ENCODE data around the gene LITAFD.

DNA sequence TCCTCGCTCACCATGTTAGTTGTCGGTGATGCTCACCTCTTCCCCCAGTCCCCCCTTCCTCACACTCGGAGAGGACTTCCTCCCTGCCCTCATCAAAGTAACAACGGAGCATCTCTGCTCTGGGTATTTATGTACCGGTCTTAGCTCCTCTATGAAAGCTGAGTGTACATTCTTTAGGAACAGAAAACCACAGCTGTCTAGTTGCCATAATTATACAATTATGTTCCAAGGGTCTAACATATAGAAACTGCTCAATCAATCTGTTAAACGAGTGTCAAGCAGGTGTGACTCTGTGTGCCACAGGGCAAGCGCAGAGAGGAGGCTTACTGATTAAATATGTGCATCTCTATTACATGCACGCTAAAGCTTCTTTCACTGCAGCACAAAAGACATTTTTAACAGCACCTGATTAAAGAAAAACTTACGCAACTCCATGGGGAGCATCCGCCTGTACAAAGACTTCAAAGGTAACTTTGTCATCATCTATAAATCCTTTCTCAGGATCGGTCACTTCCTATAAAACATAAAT lies 37.8 kb downstream of the LITAFD start:
- TF ChIP-seq POLR2AphosphoS5 (IDR thresholded peaks at IDR 0.05; ENCODE audit: low read depth, low read length) (no peak), TAF1 (IDR thresholded peaks at IDR 0.05; ENCODE audit: borderline replicate concordance, low read depth, low read length) (no peak)
